Body of pancreas (tissue), 4 donors: ENCODE results near the gene SMG5. TPM values are rescaled to one million over a fixed set of nuclear protein-coding genes. Genes with fewer than 3 reads are reported as not detected.

Experiments used
- ATAC-seq: fragments of 150-250 bp; one replicate; pipeline ENCODE4 v1.9.1; 2016
- DNase-seq, 4 donors: peaks; one replicate each; pipeline ENCODE4 v3.0.0-alpha.2; 2019
- H3K27ac ChIP-seq, 4 donors: fragments of 200-600 bp; sonication (generic); 1 replicate in 3 of 4; 2 replicates in 1 of 4; pipeline versions ENCODE4 v1.5.1 to v1.6.1; 2016 to 2019; ENCODE audit warnings: mild to moderate bottlenecking in 1 of 4, mixed read lengths in 1 of 4, moderate library complexity in 1 of 4
- H3K27me3 ChIP-seq, 2 donors: fragments of 200-600 bp; sonication (generic); one replicate each; pipeline ENCODE4 v1.6.0; 2016; ENCODE audit warnings: mild to moderate bottlenecking in 1 of 2
- H3K36me3 ChIP-seq, 2 donors: fragments of 200-600 bp; sonication (generic); replicated peaks in 1 of 2; 2 replicates each; pipeline ENCODE4 v1.5.1; 2016; ENCODE audit warnings: low read depth in 2 of 2; ENCODE audit not compliant: insufficient read depth in 1 of 2
- H3K4me1 ChIP-seq: fragments of 200-600 bp; sonication (generic); one replicate; pipeline ENCODE4 v1.6.0; 2016
- H3K4me3 ChIP-seq, 2 donors: fragments of 200-600 bp; sonication (generic); 1 replicate in 1 of 2; 2 replicates in 1 of 2; pipeline ENCODE4 v1.5.1; 2016 to 2019
- H3K9me3 ChIP-seq, 3 donors: fragments of 200-600 bp; sonication (generic); 1 replicate in 2 of 3; 2 replicates in 1 of 3; pipeline ENCODE4 v1.5.1; 2016
- CTCF ChIP-seq, 7 experiments: fragments of 450-650 bp in 4 of 7; fragments of 200-600 bp in 3 of 7; sonication (generic) in 3 of 7; IDR thresholded peaks; one replicate each; pipeline ENCODE4 v1.5.1; 2016 to 2019; ENCODE audit warnings: antibody characterized with exemption in 7 of 7
- POLR2A ChIP-seq, 3 donors: fragments of 450-650 bp; IDR thresholded peaks; one replicate each; pipeline ENCODE4 v1.6.1; 2016; ENCODE audit warnings: antibody characterized with exemption in 3 of 3, mild to moderate bottlenecking in 2 of 3
- WGBS, 2 donors: methylation state at CpG; one replicate each; pipeline ENCODE4 v1.1.5; 2017; 5-methylcytosine and 5-hydroxymethylcytosine counted together
- intact Hi-C: fragments of 100-400 bp; cut with DNase I; formaldehyde crosslinking; loops from one replicate; pipeline ENCODE4 v1.15.1; 2023
- total RNA-seq, 2 donors: library from RNA; depleted of rRNA; stranded (reverse); fragments of >200 nt; gene quantifications; one replicate each; pipeline ENCODE4 v1.1.0, GENCODE V29; 2016

Gene SMG5
- total RNA-seq, 2 donors from 2014 or later = 28.3 to 35.6 TPM

- H3K4me1 ChIP-seq = no peaks in the 10 kb centered on the region
- WGBS, 2 donors = 83 to 87% methylated on average over 9 of the region's 9 CpGs
- TF ChIP-seq CTCF (IDR thresholded peaks at IDR 0.05) (no peak), POLR2A (IDR thresholded peaks at IDR 0.05) (no peak)
- no peak for ATAC-seq
- no peak overlapping the region for H3K27ac ChIP-seq
- intact Hi-C loops = no loop called here
- peaks cover 46 to 69% of the 10 kb centered on the region in 2 donors for H3K36me3 ChIP-seq
- H3K4me3 ChIP-seq = no peak overlapping the region
- H3K27me3 ChIP-seq = no peaks in the 10 kb centered on the region
- no peak for DNase-seq
- H3K9me3 ChIP-seq = no peaks in the 10 kb centered on the region
Observed at GRCh38 chr1:156263288-156263655, 19.4 kb downstream of the SMG5 start.

- H3K27ac ChIP-seq = no peak overlapping the region
- TF ChIP-seq POLR2A (IDR thresholded peaks at IDR 0.05) (no peak), CTCF (IDR thresholded peaks at IDR 0.05) (no peak)
- intact Hi-C loops = no loop called here
- no peaks in the 10 kb centered on the region for H3K4me1 ChIP-seq
- H3K9me3 ChIP-seq = no peaks in the 10 kb centered on the region
- H3K27me3 ChIP-seq = no peaks in the 10 kb centered on the region
- no peak overlapping the region for H3K4me3 ChIP-seq
- ATAC-seq (no peak), DNase-seq (no peak)
- 87 to 91% methylated on average over 9 of the region's 9 CpGs for WGBS, 2 donors
- peaks cover 41 to 69% of the 10 kb centered on the region in 2 donors for H3K36me3 ChIP-seq
Observed at GRCh38 chr1:156262461-156263287, 20.0 kb downstream of the SMG5 start.

- WGBS, 2 donors = 95 to 100% methylated on average over 2 of the region's 2 CpGs
- no peak for DNase-seq
- Histone ChIP-seq H3K4me3 (no peak overlapping the region), H3K9me3 (no peaks in the 10 kb centered on the region), H3K4me1 (no peaks in the 10 kb centered on the region), H3K27me3 (no peaks in the 10 kb centered on the region), H3K27ac (no peak overlapping the region), H3K36me3 (peaks cover 27 to 55% of the 10 kb centered on the region in 2 donors)
- TF ChIP-seq CTCF (IDR thresholded peaks at IDR 0.05) (no peak), POLR2A (IDR thresholded peaks at IDR 0.05) (no peak)
- ATAC-seq = no peak
- intact Hi-C loops = no loop called here
Observed at GRCh38 chr1:156260896-156261295, 21.7 kb downstream of the SMG5 start.

- intact Hi-C loops = no loop called here
- Histone ChIP-seq H3K36me3 (peaks cover 20 to 50% of the 10 kb centered on the region in 2 donors), H3K4me1 (no peaks in the 10 kb centered on the region), H3K27me3 (no peaks in the 10 kb centered on the region), H3K9me3 (no peaks in the 10 kb centered on the region), H3K4me3 (no peak overlapping the region), H3K27ac (no peak overlapping the region)
- no peak for ATAC-seq
- no peak for DNase-seq
- TF ChIP-seq CTCF (IDR thresholded peaks at IDR 0.05) (no peak), POLR2A (IDR thresholded peaks at IDR 0.05) (no peak)
- 94 to 96% methylated on average over 3 of the region's 3 CpGs for WGBS, 2 donors
Observed at GRCh38 chr1:156259805-156260204, 22.8 kb downstream of the SMG5 start.

- no peak for TF ChIP-seq POLR2A (IDR thresholded peaks at IDR 0.05)
- TF ChIP-seq CTCF (IDR thresholded peaks at IDR 0.05) = no peak
- no peaks in the 10 kb centered on the region for H3K27me3 ChIP-seq
- H3K27ac ChIP-seq = no peak overlapping the region
- no peaks in the 10 kb centered on the region for H3K9me3 ChIP-seq
- DNase-seq = no peak
- intact Hi-C loops = no loop called here
- peaks cover 20 to 49% of the 10 kb centered on the region in 2 donors for H3K36me3 ChIP-seq
- H3K4me3 ChIP-seq = no peak overlapping the region
- no peaks in the 10 kb centered on the region for H3K4me1 ChIP-seq
- no peak for ATAC-seq
- 90 to 91% methylated on average over 2 to 8 of the region's 8 CpGs for WGBS, 2 donors
Observed at GRCh38 chr1:156258859-156259258, 23.8 kb downstream of the SMG5 start.
